ENCODE results near the gene BLZF1.
"Not testable (repeated sequence)": the region's sequence is repeated elsewhere in the genome, so short reads cannot be mapped to it uniquely, and the experiment has no call there.

BLZF1 gene

DNA sequence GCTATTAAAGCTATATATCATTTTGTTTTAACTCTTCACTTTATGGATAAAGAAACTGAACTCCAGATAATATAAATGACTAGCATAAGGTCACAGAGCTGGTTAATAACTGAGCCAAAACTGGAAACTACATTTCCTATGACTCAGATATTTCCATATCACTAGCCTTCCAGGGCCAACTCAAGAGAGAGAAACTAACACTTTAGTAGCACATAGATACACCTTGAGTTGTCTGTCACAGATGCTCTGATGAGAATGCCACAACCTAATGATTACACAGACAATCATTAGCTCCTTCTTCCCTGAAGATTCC, 41.1 kb upstream of the BLZF1 start:
- no peak overlapping the region for H3K4me2 ChIP-seq (ENCODE audit: low read length)
- H3K4me3 ChIP-seq (ENCODE audit: low read length): no peak overlapping the region
- H3K36me3 ChIP-seq (ENCODE audit: control insufficient read depth, low read length): no peaks in the 10 kb centered on the region
- H4K20me1 ChIP-seq (ENCODE audit: control insufficient read depth, insufficient read depth, low read depth, low read length): no peaks in the 10 kb centered on the region
- no peak overlapping the region for H3K27ac ChIP-seq (ENCODE audit: low read depth, low read length)
- TF ChIP-seq EZH2phosphoT487 (IDR thresholded peaks at IDR 0.05; ENCODE audit: borderline replicate concordance, low read length) (no peak), CTCF (IDR thresholded peaks at IDR 0.05; ENCODE audit: low read depth, low read length, poor library complexity, severe bottlenecking) (no peak)
- H3K4me1 ChIP-seq (ENCODE audit: control insufficient read depth, low read length): no peaks in the 10 kb centered on the region
- no peaks in the 10 kb centered on the region for H3K9me2 ChIP-seq (replicated peaks; ENCODE audit: control insufficient read depth, low read length)
- H3K79me2 ChIP-seq (ENCODE audit: control insufficient read depth, low read length): no peaks in the 10 kb centered on the region
- no peaks in the 10 kb centered on the region for H3K9me3 ChIP-seq (ENCODE audit: control insufficient read depth, insufficient read depth, low read length)
- no peaks in the 10 kb centered on the region for H3K27me3 ChIP-seq (ENCODE audit: control insufficient read depth, low read length)
- H3F3A ChIP-seq (ENCODE audit: control insufficient read depth, insufficient read depth): no peaks in the 10 kb centered on the region

- no peaks in the 10 kb centered on the region for H3K9me2 ChIP-seq (replicated peaks; ENCODE audit: control insufficient read depth, low read length)
- no peaks in the 10 kb centered on the region for H3K9me3 ChIP-seq (ENCODE audit: control insufficient read depth, insufficient read depth, low read length)
- no peaks in the 10 kb centered on the region for H3K36me3 ChIP-seq (ENCODE audit: control insufficient read depth, low read length)
- H3K27me3 ChIP-seq (ENCODE audit: control insufficient read depth, low read length): no peaks in the 10 kb centered on the region
- no peaks in the 10 kb centered on the region for H3K4me1 ChIP-seq (ENCODE audit: control insufficient read depth, low read length)
- no peak for TF ChIP-seq EZH2phosphoT487 (IDR thresholded peaks at IDR 0.05; ENCODE audit: borderline replicate concordance, low read length)
- no peak for TF ChIP-seq CTCF (IDR thresholded peaks at IDR 0.05; ENCODE audit: low read depth, low read length, poor library complexity, severe bottlenecking)
- no peak overlapping the region for H3K4me2 ChIP-seq (ENCODE audit: low read length)
- no peaks in the 10 kb centered on the region for H3F3A ChIP-seq (ENCODE audit: control insufficient read depth, insufficient read depth)
- no peak overlapping the region for H3K27ac ChIP-seq (ENCODE audit: low read depth, low read length)
- no peaks in the 10 kb centered on the region for H4K20me1 ChIP-seq (ENCODE audit: control insufficient read depth, insufficient read depth, low read depth, low read length)
- no peaks in the 10 kb centered on the region for H3K79me2 ChIP-seq (ENCODE audit: control insufficient read depth, low read length)
- no peak overlapping the region for H3K4me3 ChIP-seq (ENCODE audit: low read length)
Observed at GRCh38 chr1:169327875-169328274, 40.1 kb upstream of the BLZF1 start.

DNA sequence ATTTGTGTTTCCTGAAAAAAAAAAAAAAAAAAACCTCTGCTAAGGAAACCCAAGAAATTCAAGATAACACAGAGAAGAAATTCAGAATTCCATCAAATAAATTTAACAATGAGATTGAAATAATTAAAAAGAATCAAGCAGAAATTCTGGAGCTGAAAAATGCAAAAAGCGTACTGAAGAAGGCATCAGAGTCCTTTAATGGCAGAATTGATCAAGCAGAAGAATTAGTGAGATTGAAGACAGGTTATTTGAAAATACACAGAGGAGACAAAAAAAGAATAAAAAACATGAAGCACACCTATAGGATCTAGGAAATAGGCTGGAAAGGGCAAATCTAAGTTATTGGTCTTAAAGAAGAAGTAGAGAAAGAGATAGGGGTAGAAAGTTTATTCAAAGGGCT, 38.6 kb upstream of the BLZF1 start:
- Histone ChIP-seq H3K27me3 (ENCODE audit: control insufficient read depth, low read length) (no peaks in the 10 kb centered on the region), H3K79me2 (ENCODE audit: control insufficient read depth, low read length) (no peaks in the 10 kb centered on the region), H3K9me2 (replicated peaks; ENCODE audit: control insufficient read depth, low read length) (no peaks in the 10 kb centered on the region), H3K4me1 (ENCODE audit: control insufficient read depth, low read length) (no peaks in the 10 kb centered on the region), H3K4me3 (ENCODE audit: low read length) (no peak overlapping the region), H3K9me3 (ENCODE audit: control insufficient read depth, insufficient read depth, low read length) (no peaks in the 10 kb centered on the region), H3K36me3 (ENCODE audit: control insufficient read depth, low read length) (no peaks in the 10 kb centered on the region), H3K4me2 (ENCODE audit: low read length) (no peak overlapping the region), H4K20me1 (ENCODE audit: control insufficient read depth, insufficient read depth, low read depth, low read length) (no peaks in the 10 kb centered on the region), H3F3A (ENCODE audit: control insufficient read depth, insufficient read depth) (no peaks in the 10 kb centered on the region), H3K27ac (ENCODE audit: low read depth, low read length) (no peak overlapping the region)
- TF ChIP-seq CTCF (IDR thresholded peaks at IDR 0.05; ENCODE audit: low read depth, low read length, poor library complexity, severe bottlenecking) (no peak), EZH2phosphoT487 (IDR thresholded peaks at IDR 0.05; ENCODE audit: borderline replicate concordance, low read length) (no peak)

DNA sequence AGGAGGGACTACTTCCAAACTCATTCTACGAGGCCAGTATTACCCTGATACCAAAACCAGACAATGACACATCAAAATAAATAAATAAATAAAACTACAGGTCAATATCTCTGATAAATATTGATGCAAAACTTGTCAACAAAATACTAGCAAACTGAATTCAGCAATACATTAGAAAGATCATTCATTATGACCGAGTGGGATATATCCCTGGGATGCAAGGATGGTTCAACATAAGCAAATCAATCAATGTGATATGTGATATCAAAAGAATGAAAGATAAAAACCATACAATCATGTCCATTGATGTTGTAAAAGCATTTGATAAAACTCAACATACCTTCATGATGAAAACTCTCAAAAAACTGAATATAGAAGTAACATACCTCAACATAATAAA, 37.1 kb upstream of the BLZF1 start:
- Histone ChIP-seq H3K9me2 (replicated peaks; ENCODE audit: control insufficient read depth, low read length) (no peaks in the 10 kb centered on the region), H3K4me3 (ENCODE audit: low read length) (no peak overlapping the region), H3K27ac (ENCODE audit: low read depth, low read length) (no peak overlapping the region), H4K20me1 (ENCODE audit: control insufficient read depth, insufficient read depth, low read depth, low read length) (no peaks in the 10 kb centered on the region), H3K36me3 (ENCODE audit: control insufficient read depth, low read length) (no peaks in the 10 kb centered on the region), H3K27me3 (ENCODE audit: control insufficient read depth, low read length) (no peaks in the 10 kb centered on the region), H3K79me2 (ENCODE audit: control insufficient read depth, low read length) (no peaks in the 10 kb centered on the region), H3K4me2 (ENCODE audit: low read length) (no peak overlapping the region), H3F3A (ENCODE audit: control insufficient read depth, insufficient read depth) (no peaks in the 10 kb centered on the region), H3K9me3 (ENCODE audit: control insufficient read depth, insufficient read depth, low read length) (no peaks in the 10 kb centered on the region), H3K4me1 (ENCODE audit: control insufficient read depth, low read length) (no peaks in the 10 kb centered on the region)
- TF ChIP-seq EZH2phosphoT487 (IDR thresholded peaks at IDR 0.05; ENCODE audit: borderline replicate concordance, low read length) (no peak), CTCF (IDR thresholded peaks at IDR 0.05; ENCODE audit: low read depth, low read length, poor library complexity, severe bottlenecking) (no peak)

GRCh38 chr1:169334727-169335126, 33.3 kb upstream of the BLZF1 start:
- H3K4me1 ChIP-seq (ENCODE audit: control insufficient read depth, low read length); H3K9me3 ChIP-seq (ENCODE audit: control insufficient read depth, insufficient read depth, low read length); H3K27ac ChIP-seq (ENCODE audit: low read depth, low read length); H3K36me3 ChIP-seq (ENCODE audit: control insufficient read depth, low read length); H3K27me3 ChIP-seq (ENCODE audit: control insufficient read depth, low read length); H3F3A ChIP-seq (ENCODE audit: control insufficient read depth, insufficient read depth); H3K9me2 ChIP-seq (replicated peaks; ENCODE audit: control insufficient read depth, low read length); H3K4me3 ChIP-seq (ENCODE audit: low read length); H3K79me2 ChIP-seq (ENCODE audit: control insufficient read depth, low read length); H4K20me1 ChIP-seq (ENCODE audit: control insufficient read depth, insufficient read depth, low read depth, low read length); H3K4me2 ChIP-seq (ENCODE audit: low read length): not testable (repeated sequence)
